ENCODE results near the gene SCAMP2. TPM values are rescaled to one million over a fixed set of nuclear protein-coding genes. Genes with fewer than 3 reads are reported as not detected.

SCAMP2 gene
- total RNA-seq, 1 experiment from 2014 or later = 94.4 TPM

- Histone ChIP-seq H3K27me3 (replicated peaks; ENCODE audit: insufficient read depth, low read depth, low read length, poor library complexity) (no peaks in the 10 kb centered on the region), H3K27ac (ENCODE audit: low read depth, low read length, poor library complexity, severe bottlenecking) (no peak overlapping the region), H3K4me1 (ENCODE audit: insufficient read depth, low read length, poor library complexity, severe bottlenecking) (no peaks in the 10 kb centered on the region), H3K36me3 (ENCODE audit: insufficient read depth, low read length, poor library complexity, severe bottlenecking) (peaks cover 23% of the 10 kb centered on the region), H3K4me3 (ENCODE audit: low read depth, low read length, poor library complexity, severe bottlenecking) (no peak overlapping the region), H3K9me3 (ENCODE audit: low read depth, low read length, poor library complexity, severe bottlenecking) (no peaks in the 10 kb centered on the region)
- TF ChIP-seq EZH2 (IDR thresholded peaks at IDR 0.05; ENCODE audit: borderline replicate concordance, low read depth, low read length, poor library complexity, severe bottlenecking) (no peak), CTCF (conservative IDR thresholded peaks at IDR 0.05; ENCODE audit: low read depth, low read length) (no peak)
- ChIA-PET POLR2A (ENCODE audit: low non-redundant PET) (no interaction called here), CTCF (no interaction called here)
- intact Hi-C loops (cut with micrococcal nuclease; ENCODE audit: unreplicated experiment) = no loop called here
- no peak for DNase-seq (ENCODE audit: low spot score)
- BruUV-seq (replicated peaks) = no TSS peak
Observed at GRCh38 chr15:74913041-74913440, 39.9 kb upstream of the SCAMP2 start.

- Histone ChIP-seq H3K4me1 (ENCODE audit: insufficient read depth, low read length, poor library complexity, severe bottlenecking) (no peaks in the 10 kb centered on the region), H3K27me3 (replicated peaks; ENCODE audit: insufficient read depth, low read depth, low read length, poor library complexity) (no peaks in the 10 kb centered on the region), H3K9me3 (ENCODE audit: low read depth, low read length, poor library complexity, severe bottlenecking) (no peaks in the 10 kb centered on the region), H3K27ac (ENCODE audit: low read depth, low read length, poor library complexity, severe bottlenecking) (no peak overlapping the region), H3K36me3 (ENCODE audit: insufficient read depth, low read length, poor library complexity, severe bottlenecking) (peaks cover 17% of the 10 kb centered on the region), H3K4me3 (ENCODE audit: low read depth, low read length, poor library complexity, severe bottlenecking) (no peak overlapping the region)
- intact Hi-C loops (cut with micrococcal nuclease; ENCODE audit: unreplicated experiment) = loop anchor here (10.0 kb wide), 1 partner anchor 296 kb away; the partner anchor contains the start of gene C15orf39
- BruUV-seq (replicated peaks) = no TSS peak
- no peak for DNase-seq (ENCODE audit: low spot score)
- TF ChIP-seq EZH2 (IDR thresholded peaks at IDR 0.05; ENCODE audit: borderline replicate concordance, low read depth, low read length, poor library complexity, severe bottlenecking) (no peak), CTCF (conservative IDR thresholded peaks at IDR 0.05; ENCODE audit: low read depth, low read length) (no peak)
- POLR2A ChIA-PET (ENCODE audit: low non-redundant PET) = no interaction called here
- CTCF ChIA-PET = no interaction called here
Observed at GRCh38 chr15:74908635-74909034, 35.5 kb upstream of the SCAMP2 start.

GRCh38 chr15:74907163-74907870 lies 34.2 kb upstream of the SCAMP2 start:
- intact Hi-C loops (cut with micrococcal nuclease; ENCODE audit: unreplicated experiment) = loop anchor here (10.0 kb wide), 1 partner anchor 297 kb away; the partner anchor contains the start of gene C15orf39

More at GRCh38 chr15:74907163-74907870, 34.2 kb upstream of the SCAMP2 start:
- Histone ChIP-seq H3K27ac (ENCODE audit: low read depth, low read length, poor library complexity, severe bottlenecking) (peak overlapping the region; percentile 96), H3K4me1 (ENCODE audit: insufficient read depth, low read length, poor library complexity, severe bottlenecking) (no peaks in the 10 kb centered on the region), H3K4me3 (ENCODE audit: low read depth, low read length, poor library complexity, severe bottlenecking) (peak overlapping the region; percentile 85), H3K27me3 (replicated peaks; ENCODE audit: insufficient read depth, low read depth, low read length, poor library complexity) (no peaks in the 10 kb centered on the region), H3K9me3 (ENCODE audit: low read depth, low read length, poor library complexity, severe bottlenecking) (no peaks in the 10 kb centered on the region), H3K36me3 (ENCODE audit: insufficient read depth, low read length, poor library complexity, severe bottlenecking) (peaks cover 27% of the 10 kb centered on the region)
- no peak for DNase-seq (ENCODE audit: low spot score)
- TSS peak; percentile 68 for BruUV-seq (replicated peaks)
- ChIA-PET POLR2A (ENCODE audit: low non-redundant PET) (no interaction called here), CTCF (interaction anchor here (0.6 kb wide), 1 partner anchor 67 kb away, joined by 4 read pairs; no protein-coding TSS in a partner anchor)
- TF ChIP-seq EZH2 (IDR thresholded peaks at IDR 0.05; ENCODE audit: borderline replicate concordance, low read depth, low read length, poor library complexity, severe bottlenecking) (no peak), CTCF (conservative IDR thresholded peaks at IDR 0.05; ENCODE audit: low read depth, low read length) (no peak)
